Neuron (in vitro differentiated cells): ENCODE results near the gene OR10A5.

Experiments used
- H2AFZ ChIP-seq: one replicate; pipeline ENCODE4 v1.6.1; 2013; ENCODE audit warnings: low read depth, mild to moderate bottlenecking, inconsistent platforms, low read length, moderate library complexity
- H3K27me3 ChIP-seq: one replicate; pipeline ENCODE4 v1.6.1; 2013; ENCODE audit warnings: low read length; ENCODE audit not compliant: insufficient read depth
- H3K36me3 ChIP-seq: one replicate; pipeline ENCODE4 v1.6.1; 2013; ENCODE audit warnings: low read length; ENCODE audit not compliant: insufficient read depth
- H3K4me1 ChIP-seq: one replicate; pipeline ENCODE4 v1.6.1; 2013; ENCODE audit warnings: low read length; ENCODE audit not compliant: insufficient read depth
- H3K4me3 ChIP-seq: 2 replicates; pipeline ENCODE4 v1.5.1; 2013; ENCODE audit warnings: mild to moderate bottlenecking, low read length, moderate library complexity
- H3K9me3 ChIP-seq: one replicate; pipeline ENCODE4 v1.6.1; 2013; ENCODE audit warnings: low read length

The OR10A5 gene

GRCh38 chr11:6888830-6889229 lies 43.3 kb downstream of the OR10A5 start:
- H3K4me3 ChIP-seq: no peak overlapping the region
- H3K36me3 ChIP-seq: no peaks in the 10 kb centered on the region
- H3K4me1 ChIP-seq: no peaks in the 10 kb centered on the region
- H2AFZ ChIP-seq: no peak overlapping the region
- no peaks in the 10 kb centered on the region for H3K27me3 ChIP-seq
- no peaks in the 10 kb centered on the region for H3K9me3 ChIP-seq

- no peaks in the 10 kb centered on the region for H3K9me3 ChIP-seq
- H3K4me3 ChIP-seq: no peak overlapping the region
- no peak overlapping the region for H2AFZ ChIP-seq
- H3K27me3 ChIP-seq: no peaks in the 10 kb centered on the region
- H3K36me3 ChIP-seq: no peaks in the 10 kb centered on the region
- H3K4me1 ChIP-seq: no peaks in the 10 kb centered on the region
Observed at GRCh38 chr11:6889835-6890234, 44.4 kb downstream of the OR10A5 start.

- Histone ChIP-seq H3K27me3 (no peaks in the 10 kb centered on the region), H2AFZ (no peak within 1 kb of the TSS), H3K9me3 (no peaks in the 10 kb centered on the region), H3K4me1 (no peaks in the 10 kb centered on the region), H3K4me3 (no peak within 1 kb of the TSS), H3K36me3 (no peaks in the 10 kb centered on the region)
Observed at GRCh38 chr11:6892400-6892799, 46.9 kb downstream of the OR10A5 start, which contains the start of gene OR2D2. Gene OR2D2 (minus strand): TSS chr11:6892500. CDS start chr11:6892500, 0 bp downstream.

GRCh38 chr11:6894097-6894496 lies 48.6 kb downstream of the OR10A5 start:
- no peaks in the 10 kb centered on the region for H3K9me3 ChIP-seq
- no peaks in the 10 kb centered on the region for H3K27me3 ChIP-seq
- H3K36me3 ChIP-seq: no peaks in the 10 kb centered on the region
- H2AFZ ChIP-seq: no peak overlapping the region
- H3K4me3 ChIP-seq: no peak overlapping the region
- no peaks in the 10 kb centered on the region for H3K4me1 ChIP-seq

- Histone ChIP-seq H3K27me3 (no peaks in the 10 kb centered on the region), H3K9me3 (no peaks in the 10 kb centered on the region), H3K4me3 (no peak overlapping the region), H3K4me1 (no peaks in the 10 kb centered on the region), H3K36me3 (no peaks in the 10 kb centered on the region), H2AFZ (no peak overlapping the region)
Observed at GRCh38 chr11:6895010-6895409, 49.5 kb downstream of the OR10A5 start.
